ENCODE results near the gene BTNL9. TPM values are rescaled to one million over a fixed set of nuclear protein-coding genes. Genes with fewer than 3 reads are reported as not detected.
"Not testable (repeated sequence)": the region's sequence is repeated elsewhere in the genome, so short reads cannot be mapped to it uniquely, and the experiment has no call there.

BTNL9 gene

GRCh38 chr5:181104606-181105390 lies 64.7 kb downstream of the BTNL9 start:
- not testable (repeated sequence) for H3K9me3 ChIP-seq (replicated peaks; ENCODE audit: low read length); H3K9ac ChIP-seq (ENCODE audit: low read depth, low read length); H3K4me2 ChIP-seq (ENCODE audit: low read length); H3K4me3 ChIP-seq (ENCODE audit: low read length); H3K36me3 ChIP-seq (ENCODE audit: insufficient read depth, low read length); H3K4me1 ChIP-seq (ENCODE audit: control insufficient read depth, insufficient read depth, low read length)
- H3K27me3 ChIP-seq (ENCODE audit: control insufficient read depth, insufficient read depth, low read length): peaks cover 45% of the 10 kb centered on the region

GRCh38 chr5:181105391-181106025 lies 65.4 kb downstream of the BTNL9 start:
- Histone ChIP-seq H3K27me3 (ENCODE audit: control insufficient read depth, insufficient read depth, low read length) (peaks cover 45% of the 10 kb centered on the region), H3K4me2 (ENCODE audit: low read length) (no peak overlapping the region), H3K4me3 (ENCODE audit: low read length) (no peak overlapping the region), H3K9ac (ENCODE audit: low read depth, low read length) (no peak overlapping the region), H3K9me3 (replicated peaks; ENCODE audit: low read length) (no peaks in the 10 kb centered on the region), H3K4me1 (ENCODE audit: control insufficient read depth, insufficient read depth, low read length) (no peaks in the 10 kb centered on the region), H3K36me3 (ENCODE audit: insufficient read depth, low read length) (no peaks in the 10 kb centered on the region)

GRCh38 chr5:181107699-181108098 lies 67.6 kb downstream of the BTNL9 start:
- Histone ChIP-seq H3K4me1 (ENCODE audit: control insufficient read depth, insufficient read depth, low read length) (no peaks in the 10 kb centered on the region), H3K4me3 (ENCODE audit: low read length) (no peak overlapping the region), H3K9ac (ENCODE audit: low read depth, low read length) (no peak overlapping the region), H3K4me2 (ENCODE audit: low read length) (no peak overlapping the region), H3K9me3 (replicated peaks; ENCODE audit: low read length) (no peaks in the 10 kb centered on the region), H3K27me3 (ENCODE audit: control insufficient read depth, insufficient read depth, low read length) (peaks cover 66% of the 10 kb centered on the region), H3K36me3 (ENCODE audit: insufficient read depth, low read length) (no peaks in the 10 kb centered on the region)

GRCh38 chr5:181108578-181109165 lies 68.6 kb downstream of the BTNL9 start:
- no peaks in the 10 kb centered on the region for H3K36me3 ChIP-seq (ENCODE audit: insufficient read depth, low read length)
- H3K9ac ChIP-seq (ENCODE audit: low read depth, low read length): no peak overlapping the region
- no peaks in the 10 kb centered on the region for H3K4me1 ChIP-seq (ENCODE audit: control insufficient read depth, insufficient read depth, low read length)
- no peak overlapping the region for H3K4me3 ChIP-seq (ENCODE audit: low read length)
- H3K4me2 ChIP-seq (ENCODE audit: low read length): no peak overlapping the region
- H3K9me3 ChIP-seq (replicated peaks; ENCODE audit: low read length): no peaks in the 10 kb centered on the region
- peaks cover 72% of the 10 kb centered on the region for H3K27me3 ChIP-seq (ENCODE audit: control insufficient read depth, insufficient read depth, low read length)

- H3K4me2 ChIP-seq (ENCODE audit: low read length): no peak overlapping the region
- no peaks in the 10 kb centered on the region for H3K9me3 ChIP-seq (replicated peaks; ENCODE audit: low read length)
- H3K9ac ChIP-seq (ENCODE audit: low read depth, low read length): no peak overlapping the region
- no peaks in the 10 kb centered on the region for H3K36me3 ChIP-seq (ENCODE audit: insufficient read depth, low read length)
- H3K4me1 ChIP-seq (ENCODE audit: control insufficient read depth, insufficient read depth, low read length): no peaks in the 10 kb centered on the region
- H3K4me3 ChIP-seq (ENCODE audit: low read length): no peak overlapping the region
- H3K27me3 ChIP-seq (ENCODE audit: control insufficient read depth, insufficient read depth, low read length): peaks cover 75% of the 10 kb centered on the region
Observed at GRCh38 chr5:181109489-181110013, 69.5 kb downstream of the BTNL9 start.

GRCh38 chr5:181111010-181111409 lies 70.9 kb downstream of the BTNL9 start:
- H3K27me3 ChIP-seq (ENCODE audit: control insufficient read depth, insufficient read depth, low read length): peaks cover 76% of the 10 kb centered on the region

More at GRCh38 chr5:181111010-181111409, 70.9 kb downstream of the BTNL9 start:
- Histone ChIP-seq H3K4me1 (ENCODE audit: control insufficient read depth, insufficient read depth, low read length) (no peaks in the 10 kb centered on the region), H3K36me3 (ENCODE audit: insufficient read depth, low read length) (no peaks in the 10 kb centered on the region), H3K4me2 (ENCODE audit: low read length) (no peak overlapping the region), H3K4me3 (ENCODE audit: low read length) (no peak overlapping the region), H3K9me3 (replicated peaks; ENCODE audit: low read length) (no peaks in the 10 kb centered on the region), H3K9ac (ENCODE audit: low read depth, low read length) (no peak overlapping the region)

Small RNA genes within 50 kb of the gene (small RNA-seq; reads per million reads assigned to genes)
- gene MIR8089 (not detected), gene RNU6-1036P (not detected)

Data from skeletal muscle satellite cell (primary cell).